PC-9 (cell line): ENCODE measurements around the gene CELF2.

Source experiments
- EZH2 ChIP-seq: fragments of 200-600 bp; sonication (generic); IDR thresholded peaks from 2 replicates; pipeline ENCODE4 v1.8.0; 2017; ENCODE audit warnings: antibody characterized with exemption, low read depth
- TF ChIP-seq, protein P1 (sequence below): fragments of 200-600 bp; sonication (generic); conservative IDR thresholded peaks from 2 replicates; pipeline ENCODE4 v1.6.1; 2017; ENCODE audit warnings: mixed run types, antibody characterized with exemption, mild to moderate bottlenecking, moderate library complexity

DNA sequence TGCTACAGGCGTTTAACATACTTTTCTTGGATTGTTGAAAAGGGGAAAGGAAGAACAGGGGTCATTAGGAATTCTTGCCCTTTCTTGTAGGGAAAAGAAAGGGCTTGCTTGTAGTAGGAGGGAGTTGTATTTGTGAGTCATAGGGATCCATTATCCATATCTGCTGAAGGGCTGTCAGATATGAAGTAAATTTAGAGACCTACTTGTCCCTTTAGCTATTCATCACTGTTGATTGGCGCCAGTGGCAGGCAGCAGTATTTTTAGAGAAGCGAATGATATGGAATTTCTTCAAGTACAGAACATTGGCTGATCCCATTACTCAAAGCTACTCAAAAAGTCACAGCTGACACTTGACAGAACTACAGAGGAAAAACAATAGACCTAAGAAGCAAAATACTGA is 97.7 kb downstream of the CELF2 start:
- TF ChIP-seq, protein P1, sequence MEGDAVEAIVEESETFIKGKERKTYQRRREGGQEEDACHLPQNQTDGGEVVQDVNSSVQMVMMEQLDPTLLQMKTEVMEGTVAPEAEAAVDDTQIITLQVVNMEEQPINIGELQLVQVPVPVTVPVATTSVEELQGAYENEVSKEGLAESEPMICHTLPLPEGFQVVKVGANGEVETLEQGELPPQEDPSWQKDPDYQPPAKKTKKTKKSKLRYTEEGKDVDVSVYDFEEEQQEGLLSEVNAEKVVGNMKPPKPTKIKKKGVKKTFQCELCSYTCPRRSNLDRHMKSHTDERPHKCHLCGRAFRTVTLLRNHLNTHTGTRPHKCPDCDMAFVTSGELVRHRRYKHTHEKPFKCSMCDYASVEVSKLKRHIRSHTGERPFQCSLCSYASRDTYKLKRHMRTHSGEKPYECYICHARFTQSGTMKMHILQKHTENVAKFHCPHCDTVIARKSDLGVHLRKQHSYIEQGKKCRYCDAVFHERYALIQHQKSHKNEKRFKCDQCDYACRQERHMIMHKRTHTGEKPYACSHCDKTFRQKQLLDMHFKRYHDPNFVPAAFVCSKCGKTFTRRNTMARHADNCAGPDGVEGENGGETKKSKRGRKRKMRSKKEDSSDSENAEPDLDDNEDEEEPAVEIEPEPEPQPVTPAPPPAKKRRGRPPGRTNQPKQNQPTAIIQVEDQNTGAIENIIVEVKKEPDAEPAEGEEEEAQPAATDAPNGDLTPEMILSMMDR: no peak
- no peak for TF ChIP-seq EZH2
